ENCODE results near the gene CSRP1. TPM values are rescaled to one million over a fixed set of nuclear protein-coding genes. Genes with fewer than 3 reads are reported as not detected.

The CSRP1 gene
- total RNA-seq, 1 experiment from 2014 or later: 94.4 TPM

DNA sequence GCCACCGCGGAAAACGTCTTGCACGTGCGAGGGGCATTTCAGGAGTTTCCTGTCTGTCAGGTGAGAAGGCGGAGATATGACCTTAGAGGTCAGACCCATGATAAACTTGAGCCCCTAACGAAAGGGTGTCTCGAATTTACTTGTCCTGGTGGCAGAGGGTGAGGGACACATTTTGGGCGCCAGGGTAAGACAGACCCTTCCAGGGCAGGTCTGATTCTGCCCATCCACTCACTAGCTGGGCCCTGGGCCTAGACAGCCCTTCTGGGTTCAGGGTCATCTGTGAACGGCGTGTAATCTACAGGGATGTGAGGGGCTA is 395 bp upstream of the CSRP1 start:
- ChIA-PET POLR2A (no interaction called here), CTCF (interaction anchor here (0.7 kb wide), 1 partner anchor 14 kb away, joined by 7 read pairs; no protein-coding TSS in a partner anchor)
- H3K36me3 ChIP-seq (ENCODE audit: control insufficient read depth, insufficient read depth, low read length): no peaks in the 10 kb centered on the region
- peak overlapping the region; percentile 89 for H3K27ac ChIP-seq (ENCODE audit: low read length)
- in situ Hi-C loops (cut with HindIII; ENCODE audit: low pct_unique_long_range_greater_than_20kb, low sequenced_read_pairs) (no loop called here), intact Hi-C loops (cut with micrococcal nuclease; ENCODE audit: unreplicated experiment) (no loop called here)
- ATAC-seq (peak; percentile 4; the same call in 1 of the 2 replicates), DNase-seq (ENCODE audit: low read depth, low spot score) (no peak)
- H3K4me3 ChIP-seq (ENCODE audit: low read depth in 2 of 2, low read length in 2 of 2): peak overlapping the region; percentile 67 to 76
- no peaks in the 10 kb centered on the region for H3K9me3 ChIP-seq (ENCODE audit: control insufficient read depth, insufficient read depth, low read depth, low read length)
- H3K27me3 ChIP-seq (ENCODE audit: control insufficient read depth, insufficient read depth, low read length): no peaks in the 10 kb centered on the region
- H3K4me1 ChIP-seq (ENCODE audit: control insufficient read depth, insufficient read depth, low read length): peaks cover 44% of the 10 kb centered on the region
- TF ChIP-seq, protein P1, sequence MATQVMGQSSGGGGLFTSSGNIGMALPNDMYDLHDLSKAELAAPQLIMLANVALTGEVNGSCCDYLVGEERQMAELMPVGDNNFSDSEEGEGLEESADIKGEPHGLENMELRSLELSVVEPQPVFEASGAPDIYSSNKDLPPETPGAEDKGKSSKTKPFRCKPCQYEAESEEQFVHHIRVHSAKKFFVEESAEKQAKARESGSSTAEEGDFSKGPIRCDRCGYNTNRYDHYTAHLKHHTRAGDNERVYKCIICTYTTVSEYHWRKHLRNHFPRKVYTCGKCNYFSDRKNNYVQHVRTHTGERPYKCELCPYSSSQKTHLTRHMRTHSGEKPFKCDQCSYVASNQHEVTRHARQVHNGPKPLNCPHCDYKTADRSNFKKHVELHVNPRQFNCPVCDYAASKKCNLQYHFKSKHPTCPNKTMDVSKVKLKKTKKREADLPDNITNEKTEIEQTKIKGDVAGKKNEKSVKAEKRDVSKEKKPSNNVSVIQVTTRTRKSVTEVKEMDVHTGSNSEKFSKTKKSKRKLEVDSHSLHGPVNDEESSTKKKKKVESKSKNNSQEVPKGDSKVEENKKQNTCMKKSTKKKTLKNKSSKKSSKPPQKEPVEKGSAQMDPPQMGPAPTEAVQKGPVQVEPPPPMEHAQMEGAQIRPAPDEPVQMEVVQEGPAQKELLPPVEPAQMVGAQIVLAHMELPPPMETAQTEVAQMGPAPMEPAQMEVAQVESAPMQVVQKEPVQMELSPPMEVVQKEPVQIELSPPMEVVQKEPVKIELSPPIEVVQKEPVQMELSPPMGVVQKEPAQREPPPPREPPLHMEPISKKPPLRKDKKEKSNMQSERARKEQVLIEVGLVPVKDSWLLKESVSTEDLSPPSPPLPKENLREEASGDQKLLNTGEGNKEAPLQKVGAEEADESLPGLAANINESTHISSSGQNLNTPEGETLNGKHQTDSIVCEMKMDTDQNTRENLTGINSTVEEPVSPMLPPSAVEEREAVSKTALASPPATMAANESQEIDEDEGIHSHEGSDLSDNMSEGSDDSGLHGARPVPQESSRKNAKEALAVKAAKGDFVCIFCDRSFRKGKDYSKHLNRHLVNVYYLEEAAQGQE (IDR thresholded peaks at IDR 0.05; ENCODE audit: insufficient read depth in 1 of 2, low read depth in 2 of 2, low read length in 1 of 2): no peak
- TF ChIP-seq, protein P2, sequence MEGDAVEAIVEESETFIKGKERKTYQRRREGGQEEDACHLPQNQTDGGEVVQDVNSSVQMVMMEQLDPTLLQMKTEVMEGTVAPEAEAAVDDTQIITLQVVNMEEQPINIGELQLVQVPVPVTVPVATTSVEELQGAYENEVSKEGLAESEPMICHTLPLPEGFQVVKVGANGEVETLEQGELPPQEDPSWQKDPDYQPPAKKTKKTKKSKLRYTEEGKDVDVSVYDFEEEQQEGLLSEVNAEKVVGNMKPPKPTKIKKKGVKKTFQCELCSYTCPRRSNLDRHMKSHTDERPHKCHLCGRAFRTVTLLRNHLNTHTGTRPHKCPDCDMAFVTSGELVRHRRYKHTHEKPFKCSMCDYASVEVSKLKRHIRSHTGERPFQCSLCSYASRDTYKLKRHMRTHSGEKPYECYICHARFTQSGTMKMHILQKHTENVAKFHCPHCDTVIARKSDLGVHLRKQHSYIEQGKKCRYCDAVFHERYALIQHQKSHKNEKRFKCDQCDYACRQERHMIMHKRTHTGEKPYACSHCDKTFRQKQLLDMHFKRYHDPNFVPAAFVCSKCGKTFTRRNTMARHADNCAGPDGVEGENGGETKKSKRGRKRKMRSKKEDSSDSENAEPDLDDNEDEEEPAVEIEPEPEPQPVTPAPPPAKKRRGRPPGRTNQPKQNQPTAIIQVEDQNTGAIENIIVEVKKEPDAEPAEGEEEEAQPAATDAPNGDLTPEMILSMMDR (IDR thresholded peaks at IDR 0.05): no peak
- no peak for TF ChIP-seq TCF7L2 (IDR thresholded peaks at IDR 0.05; ENCODE audit: low read depth, low read length)
- TF ChIP-seq POLR2AphosphoS5 (IDR thresholded peaks at IDR 0.05; ENCODE audit: low read depth, low read length): no peak
- TF ChIP-seq SIN3A (IDR thresholded peaks at IDR 0.05; ENCODE audit: borderline replicate concordance, insufficient read depth, low read depth, low read length): no peak
- BruUV-seq (replicated peaks): no TSS peak

- CTCF ChIA-PET: no interaction called here
- no peak for ATAC-seq
These were observed 831 bp downstream of the CSRP1 start for GRCh38 chr1:201506092-201506491.

More at GRCh38 chr1:201506092-201506491, 831 bp downstream of the CSRP1 start:
- Histone ChIP-seq H3K36me3 (ENCODE audit: control insufficient read depth, insufficient read depth, low read length) (no peaks in the 10 kb centered on the region), H3K4me1 (ENCODE audit: control insufficient read depth, insufficient read depth, low read length) (peaks cover 46% of the 10 kb centered on the region), H3K4me3 (ENCODE audit: low read depth in 2 of 2, low read length in 2 of 2) (peak overlapping the region; percentile 67 to 76), H3K9me3 (ENCODE audit: control insufficient read depth, insufficient read depth, low read depth, low read length) (no peaks in the 10 kb centered on the region), H3K27ac (ENCODE audit: low read length) (peak overlapping the region; percentile 89), H3K27me3 (ENCODE audit: control insufficient read depth, insufficient read depth, low read length) (no peaks in the 10 kb centered on the region)
- POLR2A ChIA-PET: no interaction called here
- DNase-seq (ENCODE audit: low read depth, low spot score): no peak
- intact Hi-C loops (cut with micrococcal nuclease; ENCODE audit: unreplicated experiment): no loop called here
- BruUV-seq (replicated peaks): TSS peak; percentile 66
- in situ Hi-C loops (cut with HindIII; ENCODE audit: low pct_unique_long_range_greater_than_20kb, low sequenced_read_pairs): no loop called here
- TF ChIP-seq, protein P2 (IDR thresholded peaks at IDR 0.05): no peak
- no peak for TF ChIP-seq TCF7L2 (IDR thresholded peaks at IDR 0.05; ENCODE audit: low read depth, low read length)
- TF ChIP-seq POLR2AphosphoS5 (IDR thresholded peaks at IDR 0.05; ENCODE audit: low read depth, low read length): no peak
- TF ChIP-seq, protein P1 (IDR thresholded peaks at IDR 0.05; ENCODE audit: insufficient read depth in 1 of 2, low read depth in 2 of 2, low read length in 1 of 2): no peak
- TF ChIP-seq SIN3A (IDR thresholded peaks at IDR 0.05; ENCODE audit: borderline replicate concordance, insufficient read depth, low read depth, low read length): no peak

Measured in Panc1 (cell line).